ENCODE measurements around the gene FNDC10. TPM values are rescaled to one million over a fixed set of nuclear protein-coding genes. Genes with fewer than 3 reads are reported as not detected.
A peak's percentile ranks its signal among the peaks of the same experiment; 100 is the strongest.

The FNDC10 gene
- total RNA-seq, 1 donor from 2014 or later, result 4.2 TPM

DNA sequence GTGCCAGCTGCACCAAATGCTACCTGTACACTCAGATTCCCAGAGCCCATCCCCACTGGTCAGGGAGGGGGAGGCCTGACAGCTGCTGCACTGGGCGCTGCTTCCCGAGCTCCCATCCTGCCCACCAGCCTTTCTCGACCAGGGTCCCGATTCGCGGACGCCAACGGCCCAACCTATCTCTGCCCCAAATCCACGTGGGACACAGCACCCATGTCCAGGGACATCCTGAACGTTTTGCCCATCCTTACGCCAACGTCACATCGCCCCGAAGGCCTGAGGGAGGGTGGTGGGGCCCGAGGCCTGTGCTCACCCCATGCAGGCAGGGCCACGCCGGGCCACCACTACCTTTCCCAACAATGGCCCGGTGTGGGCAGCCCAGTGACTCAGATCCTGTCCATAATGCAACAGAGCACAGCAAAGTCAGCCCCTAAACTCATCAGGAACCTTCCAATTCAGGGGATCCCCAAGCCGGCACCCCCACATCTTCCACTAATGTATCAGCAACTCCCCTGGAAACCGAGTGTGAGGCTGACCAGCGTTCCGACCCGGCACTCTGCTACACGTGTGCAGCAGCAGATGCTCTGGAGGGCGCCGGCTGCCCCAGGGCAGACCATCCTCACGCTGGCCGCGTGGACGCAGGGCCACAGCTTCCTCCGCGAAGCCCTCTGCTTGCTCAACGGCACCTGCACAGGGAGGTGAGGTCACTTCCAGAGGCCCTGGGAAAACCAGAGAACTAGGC is 48.2 kb downstream of the FNDC10 start:
- H3K36me3 Mint-ChIP-seq (ENCODE audit: insufficient read depth), result no peaks in the 10 kb centered on the region
- no peaks in the 10 kb centered on the region for H3K9me3 Mint-ChIP-seq (ENCODE audit: low read depth)
- H3K4me1 Mint-ChIP-seq (ENCODE audit: low read depth), result no peaks in the 10 kb centered on the region
- TF ChIP-seq, protein P1, sequence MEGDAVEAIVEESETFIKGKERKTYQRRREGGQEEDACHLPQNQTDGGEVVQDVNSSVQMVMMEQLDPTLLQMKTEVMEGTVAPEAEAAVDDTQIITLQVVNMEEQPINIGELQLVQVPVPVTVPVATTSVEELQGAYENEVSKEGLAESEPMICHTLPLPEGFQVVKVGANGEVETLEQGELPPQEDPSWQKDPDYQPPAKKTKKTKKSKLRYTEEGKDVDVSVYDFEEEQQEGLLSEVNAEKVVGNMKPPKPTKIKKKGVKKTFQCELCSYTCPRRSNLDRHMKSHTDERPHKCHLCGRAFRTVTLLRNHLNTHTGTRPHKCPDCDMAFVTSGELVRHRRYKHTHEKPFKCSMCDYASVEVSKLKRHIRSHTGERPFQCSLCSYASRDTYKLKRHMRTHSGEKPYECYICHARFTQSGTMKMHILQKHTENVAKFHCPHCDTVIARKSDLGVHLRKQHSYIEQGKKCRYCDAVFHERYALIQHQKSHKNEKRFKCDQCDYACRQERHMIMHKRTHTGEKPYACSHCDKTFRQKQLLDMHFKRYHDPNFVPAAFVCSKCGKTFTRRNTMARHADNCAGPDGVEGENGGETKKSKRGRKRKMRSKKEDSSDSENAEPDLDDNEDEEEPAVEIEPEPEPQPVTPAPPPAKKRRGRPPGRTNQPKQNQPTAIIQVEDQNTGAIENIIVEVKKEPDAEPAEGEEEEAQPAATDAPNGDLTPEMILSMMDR (IDR thresholded peaks at IDR 0.05; ENCODE audit: unreplicated experiment), result no peak
- peak overlapping the region; percentile 27 for H3K27ac Mint-ChIP-seq
- no peaks in the 10 kb centered on the region for H3K27me3 Mint-ChIP-seq
- H3K4me3 Mint-ChIP-seq (ENCODE audit: low read depth), result no peak overlapping the region
- no peak for DNase-seq (ENCODE audit: low spot score, unreplicated experiment)

DNA sequence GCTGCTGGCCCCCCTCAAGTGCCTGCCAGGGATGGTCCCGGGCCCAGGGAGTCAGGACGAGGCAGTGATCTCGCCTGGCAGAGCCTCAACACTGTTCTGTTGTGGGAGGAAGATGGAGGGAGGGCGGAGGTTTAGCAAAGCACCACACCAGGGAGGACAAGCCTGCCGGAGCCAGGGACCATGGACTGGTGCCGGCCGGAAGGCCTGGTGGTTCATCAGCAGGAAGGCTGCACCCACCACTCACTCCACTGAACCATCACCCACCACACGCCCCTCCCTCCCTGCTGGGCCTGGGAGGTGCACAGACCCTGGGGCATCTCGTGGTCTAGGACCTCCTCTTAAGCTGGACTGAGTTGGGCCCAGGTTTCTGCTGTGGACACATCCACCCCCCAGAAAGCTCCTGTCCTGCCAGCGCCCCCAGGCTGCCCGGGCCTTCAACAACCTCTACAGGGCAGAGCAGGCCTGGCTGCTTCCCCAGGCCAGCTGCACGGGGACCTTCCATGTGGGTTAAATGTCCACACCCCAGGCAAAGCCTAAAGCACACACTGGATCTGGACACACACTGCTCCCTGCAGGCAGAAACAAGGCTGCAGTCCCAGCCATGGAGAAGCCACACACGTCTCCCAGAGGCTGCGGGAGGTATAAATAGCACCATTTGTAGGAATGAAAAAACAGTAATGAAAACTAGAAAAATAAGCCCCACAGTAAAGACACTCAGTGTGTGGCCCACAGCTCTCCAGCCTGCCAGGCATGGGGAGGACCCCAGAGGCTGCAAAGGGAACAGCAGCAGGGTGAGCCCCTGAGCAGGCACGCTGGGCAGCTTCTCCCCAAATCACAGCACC is 49.1 kb downstream of the FNDC10 start:
- H3K4me1 Mint-ChIP-seq (ENCODE audit: low read depth), result no peaks in the 10 kb centered on the region
- no peaks in the 10 kb centered on the region for H3K9me3 Mint-ChIP-seq (ENCODE audit: low read depth)
- no peaks in the 10 kb centered on the region for H3K36me3 Mint-ChIP-seq (ENCODE audit: insufficient read depth)
- H3K27me3 Mint-ChIP-seq, result no peaks in the 10 kb centered on the region
- H3K4me3 Mint-ChIP-seq (ENCODE audit: low read depth), result no peak overlapping the region
- DNase-seq (ENCODE audit: low spot score, unreplicated experiment), result no peak
- TF ChIP-seq, protein P1 (IDR thresholded peaks at IDR 0.05; ENCODE audit: unreplicated experiment), result peak; percentile 46
- no peak overlapping the region for H3K27ac Mint-ChIP-seq

- TF ChIP-seq, protein P1 (IDR thresholded peaks at IDR 0.05; ENCODE audit: unreplicated experiment), result no peak
- no peaks in the 10 kb centered on the region for H3K4me1 Mint-ChIP-seq (ENCODE audit: low read depth)
- H3K4me3 Mint-ChIP-seq (ENCODE audit: low read depth), result no peak overlapping the region
- H3K27me3 Mint-ChIP-seq, result no peaks in the 10 kb centered on the region
- no peak overlapping the region for H3K27ac Mint-ChIP-seq
- DNase-seq (ENCODE audit: low spot score, unreplicated experiment), result no peak
- peaks cover 1% of the 10 kb centered on the region for H3K36me3 Mint-ChIP-seq (ENCODE audit: insufficient read depth)
- H3K9me3 Mint-ChIP-seq (ENCODE audit: low read depth), result no peaks in the 10 kb centered on the region
Observed at GRCh38 chr1:1550087-1550486, 49.8 kb downstream of the FNDC10 start.

- Mint-ChIP-seq H3K27me3 (no peaks in the 10 kb centered on the region), H3K4me1 (ENCODE audit: low read depth) (no peaks in the 10 kb centered on the region), H3K9me3 (ENCODE audit: low read depth) (no peaks in the 10 kb centered on the region), H3K27ac (no peak overlapping the region), H3K36me3 (ENCODE audit: insufficient read depth) (peaks cover 1% of the 10 kb centered on the region), H3K4me3 (ENCODE audit: low read depth) (no peak overlapping the region)
- DNase-seq (ENCODE audit: low spot score, unreplicated experiment), result no peak
- TF ChIP-seq, protein P1 (IDR thresholded peaks at IDR 0.05; ENCODE audit: unreplicated experiment), result no peak
Observed at GRCh38 chr1:1548591-1548990, 51.3 kb downstream of the FNDC10 start.

Other genes starting within 250 kb of the FNDC10 start
- gene MXRA8, start 241.6 kb downstream of the FNDC10 start, total RNA-seq, result 24.3 and 25.0 TPM in 2 replicates
- 107 TPM in 2 replicates for gene AURKAIP1, start 224.9 kb downstream of the FNDC10 start, total RNA-seq
- gene CCNL2, start 200.8 kb downstream of the FNDC10 start, total RNA-seq, result 381 and 386 TPM in 2 replicates
- gene MRPL20, start 192.8 kb downstream of the FNDC10 start, total RNA-seq, result 104 and 109 TPM in 2 replicates
- 15.1 and 18.1 TPM in 2 replicates for gene ANKRD65, start 178.9 kb downstream of the FNDC10 start, total RNA-seq
- gene VWA1, start 164.4 kb downstream of the FNDC10 start, total RNA-seq, result 29.7 and 36.8 TPM in 2 replicates
- 1.6 and 1.9 TPM in 2 replicates for gene ATAD3C, start 150.4 kb downstream of the FNDC10 start, total RNA-seq
- gene ATAD3B, start 128.4 kb downstream of the FNDC10 start, total RNA-seq, result 36.7 and 42.0 TPM in 2 replicates
- gene ATAD3A, start 88.0 kb downstream of the FNDC10 start, total RNA-seq, result 37.4 and 38.8 TPM in 2 replicates
- gene TMEM240, start 59.5 kb downstream of the FNDC10 start, total RNA-seq, result 5.1 and 6.6 TPM in 2 replicates
- gene SSU72, start 25.3 kb downstream of the FNDC10 start, total RNA-seq, result 114 and 118 TPM in 2 replicates
- gene MIB2, start 15.4 kb upstream of the FNDC10 start, total RNA-seq, result 132 and 144 TPM in 2 replicates
- gene MMP23B, start 32.0 kb upstream of the FNDC10 start, total RNA-seq, result 4.4 and 5.3 TPM in 2 replicates
- gene CDK11B, start 58.9 kb upstream of the FNDC10 start, total RNA-seq, result 26.3 and 28.7 TPM in 2 replicates
- 118 and 123 TPM in 2 replicates for gene SLC35E2B, start 92.7 kb upstream of the FNDC10 start, total RNA-seq
- 56.1 and 59.4 TPM in 2 replicates for gene CDK11A, start 124.2 kb upstream of the FNDC10 start, total RNA-seq
- gene NADK, start 178.3 kb upstream of the FNDC10 start, total RNA-seq, result 86.6 and 87.8 TPM in 2 replicates